Hematopoietic multipotent progenitor cell treated with erythropoietin and hydrocortisone succinate and interleukin-3 and kit ligand, for 6 days (in vitro differentiated cells): ENCODE results near the gene TOGARAM2.

Source experiments
- DNase-seq: peaks from one replicate; pipeline ENCODE4 v3.0.0-alpha.2; 2015

TOGARAM2 gene

GRCh38 chr2:28981016-28981441, at the start of gene TOGARAM2:
Gene TOGARAM2, plus strand, starts transcription at chr2:28981298. Its CDS starts 13,537 bp downstream, at chr2:28994835.
- DNase-seq = no peak

GRCh38 chr2:28934769-28935168, 46.3 kb upstream of the TOGARAM2 start:
- no peak for DNase-seq

GRCh38 chr2:28941008-28941407, 40.1 kb upstream of the TOGARAM2 start:
- no peak for DNase-seq

GRCh38 chr2:28944535-28945248, 36.4 kb upstream of the TOGARAM2 start:
- DNase-seq = no peak

GRCh38 chr2:28948160-28948559, 32.9 kb upstream of the TOGARAM2 start:
- no peak for DNase-seq

GRCh38 chr2:28949190-28949589, 31.9 kb upstream of the TOGARAM2 start:
- no peak for DNase-seq

- DNase-seq = no peak
Measured at GRCh38 chr2:28949617-28950305, 31.3 kb upstream of the TOGARAM2 start.

- DNase-seq = peak; percentile 50
Measured at GRCh38 chr2:28950941-28951630, 30.0 kb upstream of the TOGARAM2 start.

GRCh38 chr2:28951910-28952835, 28.9 kb upstream of the TOGARAM2 start:
- peak; percentile 43 for DNase-seq

GRCh38 chr2:28952836-28953211, 28.3 kb upstream of the TOGARAM2 start:
- peak; percentile 88 for DNase-seq

GRCh38 chr2:28955467-28955866, 25.6 kb upstream of the TOGARAM2 start:
- DNase-seq = no peak

GRCh38 chr2:28956415-28956826, 24.7 kb upstream of the TOGARAM2 start:
- DNase-seq = peak; percentile 76

GRCh38 chr2:28956890-28957289, 24.2 kb upstream of the TOGARAM2 start:
- DNase-seq = no peak

- DNase-seq = peak; percentile 87
Measured at GRCh38 chr2:28958689-28959088, 22.4 kb upstream of the TOGARAM2 start.

GRCh38 chr2:28960401-28960800, 20.7 kb upstream of the TOGARAM2 start:
- no peak for DNase-seq

GRCh38 chr2:28962505-28962904, 18.6 kb upstream of the TOGARAM2 start:
- no peak for DNase-seq

- DNase-seq = no peak
Measured at GRCh38 chr2:28970464-28971160, 10.5 kb upstream of the TOGARAM2 start.

GRCh38 chr2:28972778-28973335, 8.2 kb upstream of the TOGARAM2 start:
- no peak for DNase-seq

GRCh38 chr2:28974252-28974651, 6.8 kb upstream of the TOGARAM2 start:
- no peak for DNase-seq

GRCh38 chr2:28975671-28976070, 5.4 kb upstream of the TOGARAM2 start:
- no peak for DNase-seq

- no peak for DNase-seq
Measured at GRCh38 chr2:28976584-28976983, 4.5 kb upstream of the TOGARAM2 start.
